Activated T-cell treated with anti-CD3 and anti-CD28 coated beads for 1 hour (primary cell): ENCODE results near the gene YY1.
"Not testable (repeated sequence)": the region's sequence is repeated elsewhere in the genome, so short reads cannot be mapped to it uniquely, and the experiment has no call there.

Experiments
- DNase-seq: peaks from one replicate; pipeline ENCODE4 v3.0.0-alpha.2; 2020; ENCODE audit warnings: low read depth

The YY1 gene

GRCh38 chr14:100283984-100284881 is 45.3 kb downstream of the YY1 start:
- DNase-seq, result no peak

GRCh38 chr14:100285021-100285912 is 46.3 kb downstream of the YY1 start:
- peak; percentile 72 for DNase-seq

- no peak for DNase-seq
Measured at GRCh38 chr14:100285913-100286400, 47.0 kb downstream of the YY1 start.

- DNase-seq, result no peak
Measured at GRCh38 chr14:100286484-100287191, 47.7 kb downstream of the YY1 start.

GRCh38 chr14:100287202-100287997 is 48.5 kb downstream of the YY1 start:
- no peak for DNase-seq

GRCh38 chr14:100287998-100288295 is 49.0 kb downstream of the YY1 start:
- not testable (repeated sequence) for DNase-seq

- DNase-seq, result no peak
Measured at GRCh38 chr14:100288382-100289185, 49.6 kb downstream of the YY1 start.

GRCh38 chr14:100289916-100290606 is 51.1 kb downstream of the YY1 start:
- DNase-seq, result no peak

GRCh38 chr14:100290607-100291304 is 51.8 kb downstream of the YY1 start:
- no peak for DNase-seq

- no peak for DNase-seq
Measured at GRCh38 chr14:100291305-100292075, 52.5 kb downstream of the YY1 start.

- DNase-seq, result no peak
Measured at GRCh38 chr14:100292301-100292775, 53.4 kb downstream of the YY1 start.

- no peak for DNase-seq
Measured at GRCh38 chr14:100292776-100293461, 54.0 kb downstream of the YY1 start.

GRCh38 chr14:100293497-100294212 is 54.7 kb downstream of the YY1 start:
- no peak for DNase-seq

- DNase-seq, result no peak
Measured at GRCh38 chr14:100294213-100294962, 55.4 kb downstream of the YY1 start.

- no peak for DNase-seq
Measured at GRCh38 chr14:100294963-100295330, 56.0 kb downstream of the YY1 start.

- DNase-seq, result no peak
Measured at GRCh38 chr14:100295376-100296105, 56.6 kb downstream of the YY1 start.
